ENCODE measurements around the gene RBMS2. TPM values are rescaled to one million over a fixed set of nuclear protein-coding genes. Genes with fewer than 3 reads are reported as not detected.

RBMS2 gene
- total and polyA plus RNA-seq, 9 of the 15 experiments (the other 6 are each of a cell fraction or from before 2014, with no cell fraction given), result 0.08 to 10.5 (median 0.31) TPM

DNA sequence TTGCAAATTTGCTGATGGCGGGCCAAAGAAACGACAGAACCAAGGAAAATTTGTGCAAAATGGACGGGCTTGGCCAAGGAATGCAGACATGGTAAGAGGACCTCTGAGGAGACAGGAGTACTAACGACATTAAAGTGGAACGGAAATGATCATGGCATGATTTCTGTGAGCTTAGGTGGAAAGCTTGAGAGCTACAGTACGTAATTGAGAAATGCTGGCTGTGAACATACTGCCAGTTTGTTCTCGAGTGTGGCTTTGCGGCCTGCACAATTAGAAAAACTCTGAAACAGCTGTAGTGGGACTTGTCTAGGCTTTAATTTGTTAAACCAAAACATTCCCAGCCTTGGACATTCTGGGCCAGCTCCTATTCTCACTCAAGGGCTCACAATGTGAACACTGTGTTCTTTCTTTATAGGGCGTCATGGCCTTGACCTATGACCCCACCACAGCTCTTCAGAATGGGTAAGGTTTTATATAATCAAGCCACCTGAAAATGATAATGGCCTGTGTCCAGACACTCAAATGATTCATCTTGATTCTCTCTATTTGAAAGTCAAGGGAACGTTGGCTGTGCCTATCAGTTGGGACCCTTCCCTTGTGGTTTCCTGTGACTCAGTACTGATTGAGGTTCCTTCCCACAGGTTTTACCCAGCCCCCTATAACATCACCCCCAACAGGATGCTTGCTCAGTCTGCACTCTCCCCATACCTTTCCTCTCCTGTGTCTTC is 60.0 kb downstream of the RBMS2 start (continued):
- TF ChIP-seq, protein P1, sequence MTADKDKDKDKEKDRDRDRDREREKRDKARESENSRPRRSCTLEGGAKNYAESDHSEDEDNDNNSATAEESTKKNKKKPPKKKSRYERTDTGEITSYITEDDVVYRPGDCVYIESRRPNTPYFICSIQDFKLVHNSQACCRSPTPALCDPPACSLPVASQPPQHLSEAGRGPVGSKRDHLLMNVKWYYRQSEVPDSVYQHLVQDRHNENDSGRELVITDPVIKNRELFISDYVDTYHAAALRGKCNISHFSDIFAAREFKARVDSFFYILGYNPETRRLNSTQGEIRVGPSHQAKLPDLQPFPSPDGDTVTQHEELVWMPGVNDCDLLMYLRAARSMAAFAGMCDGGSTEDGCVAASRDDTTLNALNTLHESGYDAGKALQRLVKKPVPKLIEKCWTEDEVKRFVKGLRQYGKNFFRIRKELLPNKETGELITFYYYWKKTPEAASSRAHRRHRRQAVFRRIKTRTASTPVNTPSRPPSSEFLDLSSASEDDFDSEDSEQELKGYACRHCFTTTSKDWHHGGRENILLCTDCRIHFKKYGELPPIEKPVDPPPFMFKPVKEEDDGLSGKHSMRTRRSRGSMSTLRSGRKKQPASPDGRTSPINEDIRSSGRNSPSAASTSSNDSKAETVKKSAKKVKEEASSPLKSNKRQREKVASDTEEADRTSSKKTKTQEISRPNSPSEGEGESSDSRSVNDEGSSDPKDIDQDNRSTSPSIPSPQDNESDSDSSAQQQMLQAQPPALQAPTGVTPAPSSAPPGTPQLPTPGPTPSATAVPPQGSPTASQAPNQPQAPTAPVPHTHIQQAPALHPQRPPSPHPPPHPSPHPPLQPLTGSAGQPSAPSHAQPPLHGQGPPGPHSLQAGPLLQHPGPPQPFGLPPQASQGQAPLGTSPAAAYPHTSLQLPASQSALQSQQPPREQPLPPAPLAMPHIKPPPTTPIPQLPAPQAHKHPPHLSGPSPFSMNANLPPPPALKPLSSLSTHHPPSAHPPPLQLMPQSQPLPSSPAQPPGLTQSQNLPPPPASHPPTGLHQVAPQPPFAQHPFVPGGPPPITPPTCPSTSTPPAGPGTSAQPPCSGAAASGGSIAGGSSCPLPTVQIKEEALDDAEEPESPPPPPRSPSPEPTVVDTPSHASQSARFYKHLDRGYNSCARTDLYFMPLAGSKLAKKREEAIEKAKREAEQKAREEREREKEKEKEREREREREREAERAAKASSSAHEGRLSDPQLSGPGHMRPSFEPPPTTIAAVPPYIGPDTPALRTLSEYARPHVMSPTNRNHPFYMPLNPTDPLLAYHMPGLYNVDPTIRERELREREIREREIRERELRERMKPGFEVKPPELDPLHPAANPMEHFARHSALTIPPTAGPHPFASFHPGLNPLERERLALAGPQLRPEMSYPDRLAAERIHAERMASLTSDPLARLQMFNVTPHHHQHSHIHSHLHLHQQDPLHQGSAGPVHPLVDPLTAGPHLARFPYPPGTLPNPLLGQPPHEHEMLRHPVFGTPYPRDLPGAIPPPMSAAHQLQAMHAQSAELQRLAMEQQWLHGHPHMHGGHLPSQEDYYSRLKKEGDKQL (CRISPR knock-in tag; IDR thresholded peaks at IDR 0.05; ENCODE audit: borderline replicate concordance), result no peak
- TF ChIP-seq TRIM24 (IDR thresholded peaks at IDR 0.05) (0 out of 4 replicates have a peak, but pooled peaks of 1 of the 2 experiments have one; percentile 15), ZNF197 (CRISPR knock-in tag; IDR thresholded peaks at IDR 0.05; ENCODE audit: low read depth) (no peak), HNRNPK (IDR thresholded peaks at IDR 0.05; ENCODE audit: low read depth, low read length, poor library complexity, severe bottlenecking) (no peak), JUN (IDR thresholded peaks at IDR 0.05; ENCODE audit: borderline replicate concordance, low read depth, low read length) (peak; percentile 36; the same call in 1 of the 2 replicates), JUN (CRISPR knock-in tag; IDR thresholded peaks at IDR 0.05; ENCODE audit: borderline replicate concordance) (no peak), ZBTB17 (CRISPR knock-in tag; IDR thresholded peaks at IDR 0.05) (no peak), BDP1 (IDR thresholded peaks at IDR 0.05; ENCODE audit: insufficient read depth, insufficient read length) (no peak), SNIP1 (IDR thresholded peaks at IDR 0.05; ENCODE audit: low read depth) (no peak), ARID2 (IDR thresholded peaks at IDR 0.05) (no peak), ILK (tag; IDR thresholded peaks at IDR 0.05; ENCODE audit: borderline replicate concordance, low read depth) (no peak), NBN (IDR thresholded peaks at IDR 0.05; ENCODE audit: low read depth) (no peak), TEAD1 (CRISPR knock-in tag; IDR thresholded peaks at IDR 0.05) (no peak), ZFPM2 (CRISPR knock-in tag; IDR thresholded peaks at IDR 0.05) (no peak), MED1 (CRISPR knock-in tag; IDR thresholded peaks at IDR 0.05; ENCODE audit: borderline replicate concordance) (no peak), SMARCA4 (IDR thresholded peaks at IDR 0.05) (peak; percentile 69), ATF1 (CRISPR knock-in tag; IDR thresholded peaks at IDR 0.05) (no peak), ATF1 (tag; IDR thresholded peaks at IDR 0.05) (no peak), POLR2G (IDR thresholded peaks at IDR 0.05; ENCODE audit: low read depth, low read length) (no peak), BRCA1 (IDR thresholded peaks at IDR 0.05) (no peak), BRCA1 (CRISPR knock-in tag; IDR thresholded peaks at IDR 0.05) (no peak), HNRNPH1 (optimal IDR thresholded peaks at IDR 0.05; ENCODE audit: low read depth, low read length) (no peak), ZFP30 (CRISPR knock-in tag; IDR thresholded peaks at IDR 0.05; ENCODE audit: borderline replicate concordance) (no peak), ZNF76 (CRISPR knock-in tag; IDR thresholded peaks at IDR 0.05; ENCODE audit: borderline replicate concordance) (no peak)
- TF ChIP-seq, protein P2, sequence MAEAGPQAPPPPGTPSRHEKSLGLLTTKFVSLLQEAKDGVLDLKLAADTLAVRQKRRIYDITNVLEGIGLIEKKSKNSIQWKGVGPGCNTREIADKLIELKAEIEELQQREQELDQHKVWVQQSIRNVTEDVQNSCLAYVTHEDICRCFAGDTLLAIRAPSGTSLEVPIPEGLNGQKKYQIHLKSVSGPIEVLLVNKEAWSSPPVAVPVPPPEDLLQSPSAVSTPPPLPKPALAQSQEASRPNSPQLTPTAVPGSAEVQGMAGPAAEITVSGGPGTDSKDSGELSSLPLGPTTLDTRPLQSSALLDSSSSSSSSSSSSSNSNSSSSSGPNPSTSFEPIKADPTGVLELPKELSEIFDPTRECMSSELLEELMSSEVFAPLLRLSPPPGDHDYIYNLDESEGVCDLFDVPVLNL (CRISPR knock-in tag; IDR thresholded peaks at IDR 0.05; ENCODE audit: low read depth), result no peak

All from K562 (cell line).